Stomach (tissue), 9 donors: ENCODE results near the gene SMYD3. TPM values are rescaled to one million over a fixed set of nuclear protein-coding genes. Genes with fewer than 3 reads are reported as not detected.

ENCODE experiments used
- DNase-seq, 2 donors: peaks; one replicate each; pipeline versions ENCODE4 v3.0.0 to v3.0.0-alpha.2; 2013 to 2019
- H3K27ac ChIP-seq, 5 donors: fragments of 200-600 bp in 4 of 5; sonication (generic) in 4 of 5; one replicate each; pipeline ENCODE4 v1.5.1; 2013 to 2019; ENCODE audit warnings: mild to moderate bottlenecking in 1 of 5, moderate library complexity in 1 of 5
- H3K27me3 ChIP-seq, 3 donors: fragments of 200-600 bp; sonication (generic); one replicate each; pipeline ENCODE4 v1.5.1; 2017 to 2019; ENCODE audit warnings: mixed run types in 1 of 3
- H3K36me3 ChIP-seq, 4 donors: fragments of 200-600 bp; sonication (generic); 1 replicate in 3 of 4; 2 replicates in 1 of 4; pipeline ENCODE4 v1.5.1; 2016 to 2019
- H3K4me1 ChIP-seq, 4 donors: fragments of 200-600 bp; sonication (generic); one replicate each; pipeline ENCODE4 v1.5.1; 2016 to 2019
- H3K4me3 ChIP-seq, 4 donors: fragments of 200-600 bp; sonication (generic) in 3 of 4; one replicate each; pipeline ENCODE4 v1.5.1; 2016 to 2019; ENCODE audit warnings: mild to moderate bottlenecking in 1 of 4
- H3K9me3 ChIP-seq, 4 donors: fragments of 200-600 bp; sonication (generic); one replicate each; pipeline ENCODE4 v1.5.1; 2016 to 2019
- EP300 ChIP-seq: sonication (generic); formaldehyde crosslinking; IDR thresholded peaks from one replicate; pipeline ENCODE4 v1.6.1; 2017; ENCODE audit warnings: antibody characterized with exemption
- POLR2A ChIP-seq, 4 donors: fragments of 450-650 bp; IDR thresholded peaks; one replicate each; pipeline ENCODE4 v1.6.1; 2016; ENCODE audit warnings: antibody characterized with exemption in 4 of 4, control low read depth in 2 of 4, mild to moderate bottlenecking in 1 of 4, moderate library complexity in 1 of 4
- POLR2AphosphoS5 ChIP-seq, 3 donors: sonication (generic); formaldehyde crosslinking; IDR thresholded peaks; one replicate each; pipeline ENCODE4 v1.6.1; 2016; ENCODE audit warnings: antibody characterized with exemption in 3 of 3
- WGBS, 5 donors: extraction: QIAGEN DNeasy Blood & Tissue Kit in 3 of 5; methylation state at CpG; one replicate each; pipeline versions ENCODE4 v1.1.5 to v1.1.7; 2013 to 2018; 5-methylcytosine and 5-hydroxymethylcytosine counted together
- intact Hi-C: fragments of 100-400 bp; cut with DNase I; formaldehyde crosslinking; loops from one replicate; pipeline ENCODE4 v1.15.1; 2023; ENCODE audit warnings: low total_unique reads
- polyA plus RNA-seq, 3 donors: library from polyadenylated mRNA; stranded (reverse); fragments of 200-250 nt; gene quantifications; one replicate each; pipeline ENCODE4 v1.2.3, GENCODE V29; 2013
- total RNA-seq, 5 donors: library from RNA; depleted of rRNA; stranded (reverse); fragments of >200 nt; gene quantifications; one replicate each; pipeline versions ENCODE4 v1.1.0 to v1.2.3, GENCODE V29; 2014 to 2016
- TF ChIP-seq, protein P1 (sequence below), 7 experiments: fragments of 450-650 bp in 4 of 7; fragments of 200-600 bp in 3 of 7; sonication (generic) in 3 of 7; IDR thresholded peaks; one replicate each; pipeline ENCODE4 v1.5.1; 2016 to 2019; ENCODE audit warnings: antibody characterized with exemption in 7 of 7, control low read depth in 2 of 7, mild to moderate bottlenecking in 1 of 7
- donor health status: healthy with polysubstance abuse.
- donor health status: Bipolar disorder and iron deficiency.
- donor health status: healthy.

SMYD3 gene
- total and polyA plus RNA-seq, 8 donors: 6.4 to 196 (median 27.8) TPM

DNA sequence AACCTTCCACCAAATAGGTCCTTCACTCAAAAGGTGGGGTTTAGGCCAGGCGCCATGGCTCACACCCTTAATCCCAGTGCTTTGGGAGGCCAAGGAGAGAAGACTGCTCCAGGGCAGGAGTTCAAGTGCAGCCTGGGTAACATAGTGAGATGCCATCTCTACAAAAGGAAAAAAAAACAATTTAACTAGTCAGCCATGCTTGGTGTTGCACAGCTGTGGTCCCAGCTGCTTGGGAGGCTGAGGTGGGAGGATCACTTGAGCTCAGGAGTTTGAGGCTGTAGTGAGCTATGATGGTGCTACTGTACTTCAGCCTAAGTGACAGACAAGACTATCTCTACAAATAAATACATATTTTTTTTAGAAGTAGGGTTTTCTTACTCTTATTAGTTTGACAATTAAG is 734.8 kb downstream of the SMYD3 start:
- no peak overlapping the region for H3K27ac ChIP-seq
- H3K27me3 ChIP-seq: no peaks in the 10 kb centered on the region
- H3K4me3 ChIP-seq: no peak overlapping the region
- no peaks in the 10 kb centered on the region for H3K36me3 ChIP-seq
- WGBS, 5 donors: 88 to 100% (median 93%) methylated on average over 1 of the region's 1 CpG
- intact Hi-C loops: no loop called here
- TF ChIP-seq, protein P1, sequence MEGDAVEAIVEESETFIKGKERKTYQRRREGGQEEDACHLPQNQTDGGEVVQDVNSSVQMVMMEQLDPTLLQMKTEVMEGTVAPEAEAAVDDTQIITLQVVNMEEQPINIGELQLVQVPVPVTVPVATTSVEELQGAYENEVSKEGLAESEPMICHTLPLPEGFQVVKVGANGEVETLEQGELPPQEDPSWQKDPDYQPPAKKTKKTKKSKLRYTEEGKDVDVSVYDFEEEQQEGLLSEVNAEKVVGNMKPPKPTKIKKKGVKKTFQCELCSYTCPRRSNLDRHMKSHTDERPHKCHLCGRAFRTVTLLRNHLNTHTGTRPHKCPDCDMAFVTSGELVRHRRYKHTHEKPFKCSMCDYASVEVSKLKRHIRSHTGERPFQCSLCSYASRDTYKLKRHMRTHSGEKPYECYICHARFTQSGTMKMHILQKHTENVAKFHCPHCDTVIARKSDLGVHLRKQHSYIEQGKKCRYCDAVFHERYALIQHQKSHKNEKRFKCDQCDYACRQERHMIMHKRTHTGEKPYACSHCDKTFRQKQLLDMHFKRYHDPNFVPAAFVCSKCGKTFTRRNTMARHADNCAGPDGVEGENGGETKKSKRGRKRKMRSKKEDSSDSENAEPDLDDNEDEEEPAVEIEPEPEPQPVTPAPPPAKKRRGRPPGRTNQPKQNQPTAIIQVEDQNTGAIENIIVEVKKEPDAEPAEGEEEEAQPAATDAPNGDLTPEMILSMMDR (IDR thresholded peaks at IDR 0.05): no peak
- no peak for TF ChIP-seq POLR2AphosphoS5 (IDR thresholded peaks at IDR 0.05)
- TF ChIP-seq POLR2A (IDR thresholded peaks at IDR 0.05): no peak
- no peak for TF ChIP-seq EP300
- no peaks in the 10 kb centered on the region for H3K4me1 ChIP-seq
- H3K9me3 ChIP-seq: no peaks in the 10 kb centered on the region
- DNase-seq: no peak

DNA sequence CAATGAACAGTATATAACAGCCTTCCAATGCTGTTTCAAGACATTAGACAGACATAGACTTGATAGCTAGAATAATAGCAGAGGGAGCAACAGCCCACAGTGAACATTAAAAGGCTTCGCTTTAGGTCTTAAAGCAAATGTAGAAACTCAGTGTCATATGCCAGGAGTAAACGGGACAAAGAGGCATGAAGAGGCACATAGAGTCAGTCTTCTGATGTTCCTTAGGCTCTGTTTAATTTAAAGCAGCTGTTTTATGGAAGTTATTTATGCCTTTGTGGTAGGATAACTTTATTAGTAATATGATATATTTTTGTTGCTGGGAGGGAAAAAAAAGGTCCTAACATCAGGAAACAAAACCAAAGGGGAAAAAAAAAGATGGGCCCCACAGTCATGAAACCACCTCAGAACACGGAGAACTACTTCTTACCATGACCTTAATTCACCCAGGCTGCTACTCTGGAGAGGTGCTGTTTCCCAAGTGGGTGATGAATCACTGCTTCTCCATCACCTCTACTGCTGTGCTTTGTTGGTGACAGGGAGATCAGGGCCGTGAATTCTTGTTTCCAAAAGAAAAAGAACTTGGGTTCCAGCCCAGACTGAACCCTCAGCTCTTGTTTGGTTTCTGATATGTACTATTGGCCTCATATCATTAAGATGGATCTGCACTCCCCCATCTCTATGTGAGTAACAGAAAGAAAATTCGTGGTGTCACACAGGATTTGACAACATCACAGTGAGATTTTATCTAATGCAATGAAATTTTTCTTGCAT is 735.4 kb downstream of the SMYD3 start:
- no peaks in the 10 kb centered on the region for H3K4me1 ChIP-seq
- WGBS, 5 donors: 49 to 62% (median 56%) methylated on average over 5 of the region's 5 CpGs
- no peaks in the 10 kb centered on the region for H3K27me3 ChIP-seq
- TF ChIP-seq POLR2AphosphoS5 (IDR thresholded peaks at IDR 0.05) (no peak), POLR2A (IDR thresholded peaks at IDR 0.05) (no peak), EP300 (no peak)
- TF ChIP-seq, protein P1 (IDR thresholded peaks at IDR 0.05): no peak
- H3K27ac ChIP-seq: no peak overlapping the region
- no peak for DNase-seq
- H3K4me3 ChIP-seq: no peak overlapping the region
- intact Hi-C loops: no loop called here
- no peaks in the 10 kb centered on the region for H3K9me3 ChIP-seq
- H3K36me3 ChIP-seq: no peaks in the 10 kb centered on the region

- no peak for TF ChIP-seq POLR2A (IDR thresholded peaks at IDR 0.05)
- no peak for TF ChIP-seq POLR2AphosphoS5 (IDR thresholded peaks at IDR 0.05)
- TF ChIP-seq EP300: no peak
- TF ChIP-seq, protein P1 (IDR thresholded peaks at IDR 0.05): no peak
- Histone ChIP-seq H3K4me3 (no peak overlapping the region), H3K9me3 (no peaks in the 10 kb centered on the region), H3K36me3 (no peaks in the 10 kb centered on the region), H3K4me1 (no peaks in the 10 kb centered on the region), H3K27ac (no peak overlapping the region), H3K27me3 (no peaks in the 10 kb centered on the region)
- DNase-seq: no peak
- 81 to 90% (median 85%) methylated on average over 2 of the region's 2 CpGs for WGBS, 5 donors
- intact Hi-C loops: no loop called here
Observed at GRCh38 chr1:245770156-245770555, 736.9 kb downstream of the SMYD3 start.

- DNase-seq: no peak
- WGBS, 5 donors: 78 to 91% (median 90%) methylated on average over 4 of the region's 4 CpGs
- intact Hi-C loops: no loop called here
- H3K27ac ChIP-seq: no peak overlapping the region
- H3K4me1 ChIP-seq: no peaks in the 10 kb centered on the region
- H3K27me3 ChIP-seq: no peaks in the 10 kb centered on the region
- TF ChIP-seq, protein P1 (IDR thresholded peaks at IDR 0.05): no peak
- no peak for TF ChIP-seq EP300
- TF ChIP-seq POLR2A (IDR thresholded peaks at IDR 0.05): no peak
- TF ChIP-seq POLR2AphosphoS5 (IDR thresholded peaks at IDR 0.05): no peak
- no peaks in the 10 kb centered on the region for H3K9me3 ChIP-seq
- H3K36me3 ChIP-seq: peaks cover 0 to 7% (median 4%) of the 10 kb centered on the region in 4 donors
- no peak overlapping the region for H3K4me3 ChIP-seq
Observed at GRCh38 chr1:245768596-245768995, 738.5 kb downstream of the SMYD3 start.
